GM19463 (cell line): Measurements from ENCODE around the gene ADARB2.

Experiments used
- ATAC-seq: cut with Tn5 transposase; IDR thresholded peaks from one replicate; pipeline ENCODE4 v1.9.1; 2021; ENCODE audit warnings: mild to moderate bottlenecking, moderate library complexity; ENCODE audit not compliant: unreplicated experiment

The ADARB2 gene

GRCh38 chr10:1274701-1275544, 462.4 kb downstream of the ADARB2 start:
- no peak for ATAC-seq

DNA sequence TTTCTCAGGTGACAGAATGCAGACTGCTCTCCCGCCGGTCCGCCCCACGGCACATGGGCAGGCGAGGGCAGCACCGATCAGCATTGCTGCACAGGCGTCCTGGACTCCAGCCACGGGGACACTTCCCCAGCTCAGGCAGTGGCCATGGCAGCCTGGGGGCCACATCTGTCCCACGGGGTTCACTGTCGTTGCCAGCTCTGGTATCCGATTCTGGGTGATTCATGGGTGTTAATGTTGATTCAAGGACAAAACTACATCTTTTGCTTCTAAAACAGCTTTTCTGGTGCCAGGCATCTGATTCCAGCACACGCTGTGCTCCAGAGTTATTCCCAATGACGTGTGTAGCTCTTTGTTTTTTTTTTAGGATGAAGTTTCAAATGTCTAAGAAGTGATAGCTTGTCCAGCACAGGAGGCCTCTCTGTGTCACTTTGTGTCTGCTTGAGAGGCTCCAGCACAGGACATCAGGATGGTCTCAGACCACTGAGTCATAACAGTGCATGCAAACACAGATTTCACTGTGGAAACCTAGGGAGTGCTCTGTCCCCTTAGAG, 463.1 kb downstream of the ADARB2 start:
- no peak for ATAC-seq

- ATAC-seq = no peak
These were observed 463.8 kb downstream of the ADARB2 start for GRCh38 chr10:1273372-1274105.

DNA sequence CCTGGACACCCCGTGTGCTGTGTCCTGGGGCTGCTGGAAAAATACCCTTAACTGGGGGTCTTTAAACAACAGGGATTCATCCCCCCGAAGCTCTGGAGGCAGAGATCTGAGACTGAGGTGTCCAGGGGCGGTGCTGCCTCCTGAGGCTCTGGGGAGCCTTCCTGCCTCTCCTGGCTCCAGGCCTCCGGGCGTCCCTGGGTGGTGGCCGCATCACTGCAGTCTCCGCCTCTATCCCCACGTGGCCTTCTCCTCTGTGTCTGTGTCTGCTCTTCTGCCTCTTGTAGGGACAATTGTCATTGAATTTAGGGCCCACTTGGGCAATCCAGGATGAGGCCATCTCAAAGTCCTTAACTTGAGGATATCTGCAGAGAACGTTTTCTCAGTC, 464.6 kb downstream of the ADARB2 start:
- no peak for ATAC-seq

GRCh38 chr10:1272079-1272776, 465.1 kb downstream of the ADARB2 start:
- no peak for ATAC-seq

DNA sequence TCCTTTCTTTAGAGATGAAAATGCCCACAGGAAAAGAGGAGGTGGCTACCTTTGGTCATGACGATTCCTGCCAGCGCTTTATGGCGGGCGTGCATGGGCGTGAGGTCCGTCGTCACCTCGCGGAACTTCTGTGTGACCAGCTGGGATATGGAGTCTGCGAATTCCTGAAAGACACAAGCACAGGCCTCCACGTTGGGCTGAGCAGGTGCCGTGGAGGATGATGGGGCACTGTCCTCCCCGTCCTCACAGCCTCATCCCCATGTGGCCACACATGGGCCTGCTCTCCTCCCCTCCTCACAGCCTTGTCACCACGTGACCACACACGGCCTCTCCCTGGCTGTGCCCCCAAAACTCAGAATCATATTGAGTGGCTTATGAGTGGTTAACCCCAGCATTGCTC, 466.4 kb downstream of the ADARB2 start:
- no peak for ATAC-seq

DNA sequence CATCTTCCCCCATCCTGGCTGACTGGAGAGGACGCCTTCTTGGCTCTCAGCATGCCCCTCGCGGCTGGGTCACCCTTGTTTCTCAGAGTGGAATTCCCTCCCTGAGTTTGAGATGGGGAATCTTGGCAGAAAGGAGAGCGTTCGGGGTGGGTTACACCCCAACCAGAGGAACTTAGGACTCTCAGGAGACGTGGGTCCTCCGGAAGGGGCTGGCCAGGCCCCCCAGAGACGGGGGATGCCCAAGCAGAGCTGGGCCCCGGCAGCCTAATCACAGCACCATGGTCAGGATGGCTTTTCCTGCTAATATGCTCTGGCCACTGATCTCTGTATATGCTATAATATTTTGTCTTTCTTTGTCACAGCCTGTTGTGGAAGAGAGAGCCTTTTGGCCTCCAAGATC, 466.8 kb downstream of the ADARB2 start:
- ATAC-seq = no peak

DNA sequence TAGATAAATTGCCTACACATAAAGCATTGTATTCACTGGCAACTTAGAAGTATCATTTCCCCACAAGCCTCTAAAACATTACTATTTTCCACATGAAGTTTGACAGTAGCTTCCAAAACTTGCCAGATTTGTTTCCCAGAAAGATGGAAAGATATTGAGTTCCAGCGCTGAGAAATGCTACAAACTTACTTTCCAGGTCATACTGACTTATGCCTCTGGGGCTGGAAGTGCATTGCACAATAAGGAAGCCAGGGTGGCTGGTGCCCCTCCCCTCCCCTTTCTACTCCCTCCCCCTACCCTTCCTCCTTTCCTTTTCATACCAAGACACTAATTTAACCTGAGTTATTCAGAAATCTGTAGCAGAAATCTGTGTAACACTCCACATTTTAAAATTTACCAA, 468.5 kb downstream of the ADARB2 start:
- ATAC-seq = no peak

- ATAC-seq = no peak
These were observed 469.8 kb downstream of the ADARB2 start for GRCh38 chr10:1267568-1267967.

- no peak for ATAC-seq
These were observed 470.2 kb downstream of the ADARB2 start for GRCh38 chr10:1267148-1267547.

DNA sequence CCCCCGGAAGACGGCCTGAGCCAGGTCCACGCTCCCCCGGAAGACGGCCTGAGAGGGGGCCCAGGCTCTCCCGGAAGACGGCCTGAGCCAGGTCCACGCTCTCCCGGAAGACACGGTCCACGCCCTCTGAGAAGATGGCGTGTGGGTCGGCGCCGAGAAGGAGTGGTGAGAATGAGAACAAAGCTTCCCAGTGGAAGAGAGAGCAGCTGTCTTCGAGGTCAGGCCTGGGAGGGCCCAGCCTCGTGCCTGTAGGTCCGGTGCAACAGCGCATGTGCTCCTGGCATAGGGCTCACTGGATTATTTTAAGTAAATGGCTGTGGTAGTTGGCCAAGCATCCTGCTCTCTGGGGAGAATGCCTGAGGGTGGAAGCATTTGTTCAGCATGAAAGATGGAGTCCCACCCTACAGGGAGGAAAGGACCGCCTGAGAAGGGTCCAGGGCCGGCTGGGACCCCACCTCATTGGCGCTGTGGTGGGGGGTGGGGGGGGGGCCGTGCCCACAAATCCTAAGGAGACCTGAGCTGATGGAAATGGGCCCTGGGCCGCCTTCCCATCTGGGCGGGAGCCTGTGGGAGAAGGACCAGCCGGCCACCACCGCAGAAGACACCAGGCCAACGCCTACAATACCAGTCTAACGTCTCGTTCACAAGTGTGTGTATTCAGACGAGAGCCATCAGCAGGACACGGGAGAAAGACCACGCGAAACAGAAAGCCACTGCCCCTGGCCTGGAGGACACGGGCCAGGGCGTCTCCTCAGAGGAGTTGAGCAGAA, 471.1 kb downstream of the ADARB2 start:
- ATAC-seq = no peak

- ATAC-seq = no peak
These were observed 473.3 kb downstream of the ADARB2 start for GRCh38 chr10:1264001-1264400.

DNA sequence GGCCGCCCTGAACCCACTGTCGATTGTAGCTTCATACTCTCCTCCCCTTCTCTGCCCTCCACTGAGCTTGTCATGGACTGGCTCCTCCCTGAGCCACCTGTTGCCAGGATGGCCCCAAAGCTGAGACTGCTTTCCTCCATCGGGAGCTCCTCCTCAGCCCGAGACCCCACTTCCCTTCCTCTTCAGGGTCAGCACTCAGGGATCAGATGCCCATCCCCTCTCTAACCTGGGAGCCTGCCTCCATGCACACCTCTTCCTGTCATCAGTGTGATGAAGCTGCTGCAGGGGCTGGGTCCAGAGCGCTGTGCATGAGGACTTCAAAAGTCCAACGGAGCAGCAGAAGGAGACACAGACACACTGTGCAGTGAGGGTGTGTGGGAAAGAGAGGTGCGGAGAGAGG, 480.1 kb downstream of the ADARB2 start:
- ATAC-seq = no peak

- ATAC-seq = no peak
These were observed 480.9 kb downstream of the ADARB2 start for GRCh38 chr10:1256432-1256725.

- ATAC-seq = no peak
These were observed 481.5 kb downstream of the ADARB2 start for GRCh38 chr10:1255600-1256431.

GRCh38 chr10:1255118-1255517, 482.2 kb downstream of the ADARB2 start:
- no peak for ATAC-seq

- no peak for ATAC-seq
These were observed 483.6 kb downstream of the ADARB2 start for GRCh38 chr10:1253523-1254353.

- no peak for ATAC-seq
These were observed 485.6 kb downstream of the ADARB2 start for GRCh38 chr10:1251769-1252168.
